NCI-H128 (cell line): ENCODE measurements around the gene ARHGAP22.

Experiments used
- DNase-seq: peaks from one replicate; lab custom pipeline; 2025; ENCODE audit not compliant: unreplicated experiment; lab: John Stamatoyannopoulos, UW

The ARHGAP22 gene

DNA sequence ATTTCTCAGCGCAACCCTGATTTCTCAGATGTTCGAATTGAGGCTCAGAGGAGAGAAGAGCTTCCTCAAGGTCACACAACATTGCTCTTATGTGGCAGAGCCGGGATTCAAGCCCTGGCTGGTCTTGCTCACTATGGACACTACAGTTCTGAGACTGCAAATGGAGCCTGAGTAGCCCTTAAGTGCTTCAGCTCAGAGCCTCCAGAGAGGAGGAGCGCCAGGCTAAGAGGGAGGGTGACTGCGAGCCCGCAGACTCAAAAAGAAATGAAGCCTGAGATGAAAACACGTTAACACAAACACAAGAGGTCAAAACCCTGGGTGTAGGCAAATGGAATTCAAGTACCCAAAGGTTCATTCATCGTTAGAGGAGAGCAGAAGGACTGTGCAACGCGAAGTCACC, 13.9 kb downstream of the ARHGAP22 start:
- no peak for DNase-seq

DNA sequence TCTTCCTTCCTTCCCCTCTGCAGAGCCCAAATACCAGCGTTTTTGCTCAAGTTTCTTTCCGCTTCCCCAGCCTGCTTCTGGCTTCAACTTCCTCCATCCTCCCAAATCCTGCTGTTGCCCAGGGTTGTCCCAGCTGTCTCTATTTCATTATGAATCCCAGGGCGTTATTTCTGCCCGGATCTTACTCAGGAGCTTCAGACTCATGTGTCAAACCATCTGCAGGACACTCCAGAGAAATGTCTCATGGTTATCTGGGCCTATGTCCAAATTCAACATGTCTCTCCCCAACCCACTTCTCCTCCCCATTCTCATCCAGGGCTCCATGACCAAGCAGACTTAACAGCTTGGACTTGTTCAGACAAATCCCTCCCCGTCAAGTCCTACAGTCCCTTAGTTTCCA, 15.6 kb downstream of the ARHGAP22 start:
- no peak for DNase-seq

- DNase-seq, result no peak
Observed at GRCh38 chr10:48587819-48588218, 17.1 kb downstream of the ARHGAP22 start.

GRCh38 chr10:48587101-48587500, 17.8 kb downstream of the ARHGAP22 start:
- DNase-seq, result no peak

DNA sequence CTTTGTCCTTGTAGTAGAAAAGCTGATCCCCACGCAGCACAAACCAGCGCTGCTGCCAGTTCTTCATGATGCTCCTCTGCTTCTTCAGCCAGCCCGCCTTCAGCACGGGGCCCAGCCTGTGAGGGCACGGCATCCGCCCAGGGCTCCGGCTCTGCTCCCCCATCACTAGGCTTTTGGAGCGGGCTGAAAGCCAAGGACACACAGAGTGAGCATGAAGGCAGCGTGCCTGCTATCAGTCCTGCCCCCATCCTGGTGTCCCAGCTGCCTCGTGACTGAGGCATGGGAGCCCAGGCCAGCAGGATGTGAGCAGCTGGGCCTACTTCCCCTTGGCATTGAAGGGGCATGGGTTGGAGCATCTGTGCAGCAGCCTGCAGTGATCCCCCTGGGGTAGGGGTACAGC, 21.9 kb downstream of the ARHGAP22 start:
- no peak for DNase-seq

- no peak for DNase-seq
Observed at GRCh38 chr10:48580236-48580635, 24.6 kb downstream of the ARHGAP22 start.

DNA sequence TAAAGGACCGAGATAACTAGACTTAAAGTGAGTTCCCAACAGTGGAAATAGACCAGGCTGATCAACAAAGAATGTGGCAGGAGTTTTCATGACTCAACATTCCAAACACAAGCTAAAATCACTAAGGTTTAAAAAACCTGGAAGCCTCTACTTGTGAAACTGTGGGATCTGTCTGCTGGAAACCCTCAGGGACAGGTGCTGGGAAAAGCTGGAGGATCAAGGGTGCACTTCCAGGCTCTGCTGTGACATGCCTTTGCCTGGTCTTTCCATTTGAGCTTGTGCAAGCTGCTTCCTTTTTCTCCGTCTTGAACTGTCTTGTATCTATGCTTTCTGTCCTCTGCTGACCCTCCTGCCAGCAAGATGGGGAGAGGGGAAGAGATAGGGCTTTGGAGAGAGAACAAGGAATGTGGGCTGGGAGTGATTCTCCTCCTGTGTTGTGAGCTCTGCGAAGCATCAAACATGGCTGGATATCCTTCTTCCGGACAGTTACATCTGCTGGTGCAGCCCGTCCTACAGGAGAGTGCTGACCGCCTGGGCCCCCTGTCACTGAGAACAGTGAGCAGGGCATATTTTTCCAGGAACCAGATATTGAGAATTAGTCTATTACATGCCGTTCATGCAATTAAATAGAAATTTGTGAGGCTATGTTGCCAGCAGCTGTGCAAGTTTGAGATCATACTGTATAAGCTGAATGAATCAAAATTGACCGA, 25.5 kb downstream of the ARHGAP22 start:
- no peak for DNase-seq

DNA sequence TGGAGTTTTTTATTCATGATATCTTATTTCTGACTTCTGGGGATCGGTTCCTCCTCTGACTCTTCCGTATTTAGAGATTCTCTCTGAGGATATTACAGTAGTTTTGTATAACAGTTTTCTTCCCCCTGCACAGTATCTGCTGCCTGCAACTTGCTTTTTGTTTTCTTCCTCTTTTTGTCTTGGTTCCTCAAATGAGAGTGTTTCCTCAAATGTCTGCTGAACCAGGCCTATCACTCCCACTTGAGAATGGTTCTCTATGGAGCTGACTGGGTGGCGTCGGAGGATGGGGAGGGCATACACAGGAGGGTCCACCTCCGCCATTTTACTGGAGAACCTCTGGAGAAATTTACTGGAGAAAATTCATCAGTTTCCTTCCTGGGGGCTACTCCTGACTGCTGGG, 27.7 kb downstream of the ARHGAP22 start:
- DNase-seq, result no peak

- DNase-seq, result no peak
Observed at GRCh38 chr10:48576501-48576900, 28.4 kb downstream of the ARHGAP22 start.

GRCh38 chr10:48575901-48576300, 29.0 kb downstream of the ARHGAP22 start:
- DNase-seq, result no peak

- DNase-seq, result no peak
Observed at GRCh38 chr10:48574817-48575380, 30.0 kb downstream of the ARHGAP22 start.

DNA sequence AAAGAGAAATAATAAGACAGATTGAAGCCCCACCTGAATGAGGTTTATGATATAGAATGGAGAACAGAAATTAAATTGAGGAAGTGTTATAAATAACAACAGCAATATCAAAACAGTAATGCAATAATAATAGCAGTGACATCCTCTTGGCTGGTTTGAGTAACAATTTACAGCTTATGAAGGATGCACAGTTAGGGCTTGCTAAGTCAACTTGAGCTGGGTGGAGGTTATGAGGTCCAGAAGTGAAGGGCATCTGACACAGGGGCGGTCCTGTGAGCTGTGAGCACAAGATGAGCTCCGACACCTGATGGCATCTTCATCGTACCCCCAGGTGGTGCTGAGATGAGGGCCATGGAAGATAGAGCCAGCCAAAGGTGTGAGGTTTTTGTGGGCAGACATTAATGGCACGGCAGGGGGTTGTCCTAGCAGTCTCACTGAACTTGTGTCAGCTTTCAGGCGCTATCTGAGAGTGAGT, 30.5 kb downstream of the ARHGAP22 start:
- DNase-seq, result no peak

- no peak for DNase-seq
Observed at GRCh38 chr10:48573045-48573444, 31.8 kb downstream of the ARHGAP22 start.

DNA sequence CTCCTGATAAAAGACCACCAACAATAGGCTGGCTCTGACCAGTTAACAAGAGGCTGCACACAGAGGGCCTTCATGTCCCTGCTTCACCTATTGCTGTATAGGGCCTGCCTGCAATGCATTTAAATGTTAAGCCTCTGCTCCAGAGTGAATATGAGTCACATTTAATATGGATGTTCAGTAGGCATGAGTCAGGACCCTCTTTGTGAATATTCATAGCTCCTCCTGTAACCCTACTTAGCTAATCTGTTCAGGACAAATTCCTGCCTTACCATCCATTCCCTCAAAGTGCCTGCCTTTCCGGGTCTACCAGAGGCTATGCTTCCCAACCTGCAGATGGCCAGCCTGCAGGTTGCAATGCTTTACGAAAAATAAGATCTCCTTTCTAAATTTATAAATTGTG, 32.5 kb downstream of the ARHGAP22 start:
- DNase-seq, result no peak

DNA sequence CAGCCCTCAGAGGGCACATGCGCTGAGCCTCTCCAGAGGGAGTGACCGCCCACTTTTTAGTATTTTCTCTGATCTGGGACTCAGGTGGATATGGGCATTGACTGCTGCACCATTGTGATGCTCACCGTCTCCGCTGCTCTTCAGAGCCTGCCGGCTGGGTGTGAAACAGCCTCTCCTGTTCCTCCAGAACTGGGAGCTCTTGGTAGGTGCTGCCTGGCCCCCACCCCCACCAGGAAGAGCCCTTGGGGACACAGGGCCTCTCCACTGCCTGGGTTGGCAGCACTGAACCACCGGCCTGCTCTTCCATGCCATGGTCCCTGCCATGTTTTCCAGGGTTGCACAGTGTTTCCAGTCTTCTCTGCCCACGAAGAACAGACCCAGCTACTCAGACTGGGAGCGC, 36.3 kb downstream of the ARHGAP22 start:
- no peak for DNase-seq

DNA sequence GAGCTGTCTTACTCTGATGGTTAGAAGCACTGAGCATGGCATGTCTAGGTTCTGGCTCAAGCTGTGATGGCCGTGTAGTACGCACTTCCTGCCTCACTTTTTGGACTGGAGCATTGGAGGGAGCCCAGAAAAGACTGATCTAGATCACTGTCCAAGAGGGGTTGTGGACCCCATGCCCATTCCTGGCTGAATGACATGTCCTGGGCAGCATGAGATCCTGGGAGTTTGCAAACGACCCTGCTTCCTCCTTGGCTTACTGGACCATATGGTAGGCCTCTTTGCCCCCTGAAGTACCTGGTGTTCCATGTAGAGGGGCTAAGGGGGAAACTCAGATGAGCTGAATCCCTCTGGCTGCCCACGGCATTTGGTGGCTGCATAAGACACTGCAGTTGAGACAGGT, 36.7 kb downstream of the ARHGAP22 start:
- no peak for DNase-seq

GRCh38 chr10:48567346-48567745, 37.5 kb downstream of the ARHGAP22 start:
- no peak for DNase-seq

DNA sequence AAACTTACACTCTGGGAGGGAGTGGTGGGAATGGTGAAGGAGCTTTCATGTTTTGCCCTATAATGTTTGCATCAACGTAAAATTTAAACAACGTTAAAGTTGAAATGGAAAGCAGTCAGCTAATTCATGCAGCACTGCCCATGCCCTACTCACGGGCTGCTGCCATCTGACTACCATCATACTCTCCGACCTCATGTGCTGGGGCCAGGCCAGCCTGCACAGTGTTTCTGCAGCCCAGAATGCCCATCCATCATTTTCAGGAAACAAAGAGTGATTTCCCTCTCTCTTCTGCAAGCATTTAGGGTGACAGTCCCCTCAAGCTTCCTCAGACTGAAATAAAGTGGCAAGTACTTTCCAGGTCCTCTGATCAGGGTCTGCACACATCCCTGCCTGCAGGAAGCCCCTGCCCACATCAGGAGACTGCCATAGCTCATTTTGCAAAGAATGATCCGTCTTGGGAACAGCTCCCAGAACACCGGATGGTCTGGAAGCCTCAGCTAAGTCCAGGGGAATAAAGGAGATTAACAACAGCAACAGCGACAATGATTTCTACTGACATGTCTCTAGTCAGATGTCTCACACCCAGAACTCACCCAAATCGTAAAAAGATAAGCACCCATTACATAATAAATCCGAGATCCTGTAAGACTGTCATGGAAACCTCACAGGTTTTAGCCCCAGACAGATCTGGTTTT, 40.3 kb downstream of the ARHGAP22 start:
- no peak for DNase-seq

- no peak for DNase-seq
Observed at GRCh38 chr10:48557511-48558123, 47.3 kb downstream of the ARHGAP22 start.

- no peak for DNase-seq
Observed at GRCh38 chr10:48556713-48557112, 48.2 kb downstream of the ARHGAP22 start.

DNA sequence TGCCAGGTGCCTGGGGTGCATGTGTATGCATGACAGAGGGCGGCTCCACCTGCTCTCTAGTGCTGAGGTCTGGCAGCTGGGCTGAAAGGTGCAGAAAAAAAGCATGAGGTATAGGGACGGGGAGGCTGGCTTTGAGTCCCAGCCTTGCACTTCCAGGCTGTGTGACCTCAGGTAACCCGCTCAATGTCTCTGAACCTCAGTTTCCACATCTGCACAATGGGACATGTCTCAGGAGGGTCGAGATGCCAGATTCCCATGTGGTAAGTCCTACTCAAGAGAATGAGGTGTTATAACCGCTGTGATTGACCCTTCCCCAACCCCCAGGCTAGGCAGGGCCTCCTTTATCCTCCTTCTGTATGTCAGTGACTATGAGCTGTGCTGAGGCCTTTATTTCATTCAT, 48.8 kb downstream of the ARHGAP22 start:
- DNase-seq, result no peak
